Loucy (cell line): ENCODE measurements around the gene BACE2.

Experiments used
- H2AFZ ChIP-seq: fragments of 200-600 bp; sonication (generic); 2 replicates; pipeline ENCODE4 v1.6.0; 2016; ENCODE audit warnings: antibody characterized with exemption, mild to moderate bottlenecking, low read length, moderate library complexity
- H3F3A ChIP-seq: fragments of 200-600 bp; 2 replicates; pipeline ENCODE4 v1.6.0; 2016; ENCODE audit warnings: antibody characterized with exemption, low read depth, mild to moderate bottlenecking
- H3K27me3 ChIP-seq: fragments of 200-600 bp; sonication (generic); 2 replicates; pipeline ENCODE4 v1.6.1; 2014; ENCODE audit warnings: low read length, mild to moderate bottlenecking; ENCODE audit not compliant: insufficient read depth, poor library complexity, severe bottlenecking
- H3K36me3 ChIP-seq: fragments of 200-600 bp; sonication (generic); 2 replicates; pipeline ENCODE4 v1.6.1; 2016; ENCODE audit warnings: low read length; ENCODE audit not compliant: insufficient read depth
- H3K4me1 ChIP-seq: fragments of 200-600 bp; sonication (generic); 2 replicates; pipeline ENCODE4 v1.5.1; 2014; ENCODE audit warnings: low read length, mild to moderate bottlenecking; ENCODE audit not compliant: insufficient read depth, poor library complexity, severe bottlenecking
- H3K4me2 ChIP-seq: fragments of 200-600 bp; sonication (generic); 2 replicates; pipeline ENCODE4 v1.6.0; 2014; ENCODE audit warnings: antibody characterized with exemption, low read length, low read depth, mild to moderate bottlenecking; ENCODE audit not compliant: poor library complexity, severe bottlenecking
- H3K4me3 ChIP-seq: fragments of 200-600 bp; sonication (generic); 2 replicates; pipeline ENCODE4 v1.5.1; 2014; ENCODE audit warnings: low read length, mild to moderate bottlenecking, mixed read lengths; ENCODE audit not compliant: poor library complexity, severe bottlenecking
- H3K79me2 ChIP-seq: fragments of 200-600 bp; sonication (generic); 2 replicates; pipeline ENCODE4 v1.6.1; 2014; ENCODE audit warnings: low read length; ENCODE audit not compliant: insufficient read depth
- H3K9ac ChIP-seq: fragments of 200-600 bp; sonication (generic); 2 replicates; pipeline ENCODE4 v1.6.0; 2014; ENCODE audit warnings: mild to moderate bottlenecking, low read depth, low read length, moderate library complexity; ENCODE audit not compliant: poor library complexity, severe bottlenecking
- H3K9me2 ChIP-seq: fragments of 200-600 bp; sonication (generic); replicated peaks from 2 replicates; pipeline ENCODE4 v1.6.1; 2016; ENCODE audit warnings: low read depth, low read length, mixed read lengths
- H3K9me3 ChIP-seq: fragments of 200-600 bp; sonication (generic); 2 replicates; pipeline ENCODE4 v1.6.1; 2014; ENCODE audit warnings: mild to moderate bottlenecking, antibody characterized with exemption, low read length, low read depth; ENCODE audit not compliant: insufficient read depth
- H4K20me1 ChIP-seq: fragments of 200-600 bp; sonication (generic); 2 replicates; pipeline ENCODE4 v1.6.0; 2014; ENCODE audit warnings: antibody characterized with exemption, low read length, mild to moderate bottlenecking; ENCODE audit not compliant: insufficient read depth, poor library complexity, severe bottlenecking
- CTCF ChIP-seq: fragments of 200-600 bp; sonication (generic); conservative IDR thresholded peaks from 2 replicates; pipeline ENCODE4 v1.5.1; 2014; ENCODE audit warnings: mild to moderate bottlenecking, antibody characterized with exemption, low read length
- EZH2phosphoT487 ChIP-seq: fragments of 200-600 bp; IDR thresholded peaks from 2 replicates; pipeline ENCODE4 v1.6.1; 2018; ENCODE audit warnings: antibody characterized with exemption, mild to moderate bottlenecking, moderate library complexity, borderline replicate concordance

Gene BACE2

GRCh38 chr21:41169258-41169576 is 1.3 kb downstream of the BACE2 start:
- Histone ChIP-seq H4K20me1 (peaks cover 8% of the 10 kb centered on the region), H3K9me3 (no peaks in the 10 kb centered on the region), H3K9me2 (no peaks in the 10 kb centered on the region), H3K79me2 (peaks cover 24% of the 10 kb centered on the region; the same call in 1 of the 2 replicates), H3F3A (0 out of 2 replicates have a peak, but pooled peaks cover 4% of the 10 kb centered on the region), H3K27me3 (no peaks in the 10 kb centered on the region), H3K4me3 (peak overlapping the region; percentile 82), H3K9ac (peak overlapping the region; percentile 57), H3K4me2 (peak overlapping the region; percentile 92), H3K36me3 (no peaks in the 10 kb centered on the region), H3K4me1 (peaks cover 42% of the 10 kb centered on the region), H2AFZ (no peak overlapping the region)
- TF ChIP-seq CTCF (no peak), EZH2phosphoT487 (no peak)

- Histone ChIP-seq H3K79me2 (peaks cover 28% of the 10 kb centered on the region; the same call in 1 of the 2 replicates), H3K9ac (peak overlapping the region; percentile 57), H3K9me2 (no peaks in the 10 kb centered on the region), H4K20me1 (peaks cover 8% of the 10 kb centered on the region), H3K36me3 (no peaks in the 10 kb centered on the region), H3K4me1 (peaks cover 45% of the 10 kb centered on the region), H3K4me2 (peak overlapping the region; percentile 92), H3F3A (0 out of 2 replicates have a peak, but pooled peaks cover 4% of the 10 kb centered on the region), H3K4me3 (peak overlapping the region; percentile 82), H3K9me3 (no peaks in the 10 kb centered on the region), H2AFZ (no peak overlapping the region), H3K27me3 (no peaks in the 10 kb centered on the region)
- TF ChIP-seq CTCF: no peak
- no peak for TF ChIP-seq EZH2phosphoT487
Measured at GRCh38 chr21:41169701-41170100, 1.7 kb downstream of the BACE2 start.

DNA sequence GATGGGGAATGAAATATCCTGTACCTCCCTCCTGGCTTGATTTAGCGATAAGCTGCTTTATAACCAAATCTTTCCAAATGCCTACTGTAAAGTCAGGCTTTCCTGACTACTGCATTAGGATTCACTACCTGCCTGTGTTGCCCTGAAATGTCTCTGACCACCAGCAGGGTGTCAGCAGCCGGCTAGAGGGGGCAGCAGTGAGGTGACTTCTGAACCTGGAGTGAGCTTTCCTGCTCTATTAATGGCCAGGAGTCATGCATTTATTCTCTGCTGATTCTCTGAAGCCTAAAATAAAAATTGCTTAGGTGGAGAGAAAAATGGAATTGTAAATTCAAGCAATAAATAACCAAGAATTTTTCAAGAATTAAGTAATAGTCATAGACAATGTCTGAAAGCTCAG is 2.5 kb downstream of the BACE2 start:
- no peaks in the 10 kb centered on the region for H3K27me3 ChIP-seq
- TF ChIP-seq CTCF (peak; percentile 96), EZH2phosphoT487 (no peak)
- peak overlapping the region; percentile 92 for H3K4me2 ChIP-seq
- H2AFZ ChIP-seq: peak overlapping the region; percentile 34
- H3K79me2 ChIP-seq: peaks cover 30% of the 10 kb centered on the region; the same call in 1 of the 2 replicates
- no peaks in the 10 kb centered on the region for H3K36me3 ChIP-seq
- no peaks in the 10 kb centered on the region for H3K9me2 ChIP-seq
- H3K9ac ChIP-seq: peak overlapping the region; percentile 62
- H3K4me3 ChIP-seq: peak overlapping the region; percentile 82
- peaks cover 51% of the 10 kb centered on the region for H3K4me1 ChIP-seq
- 0 out of 2 replicates have a peak, but pooled peaks cover 4% of the 10 kb centered on the region for H3F3A ChIP-seq
- peaks cover 8% of the 10 kb centered on the region for H4K20me1 ChIP-seq
- H3K9me3 ChIP-seq: no peaks in the 10 kb centered on the region
